GM19467 (cell line): ENCODE results near the gene NEU1.
"Not testable (repeated sequence)": the region's sequence is repeated elsewhere in the genome, so short reads cannot be mapped to it uniquely, and the experiment has no call there.

Source experiments
- ATAC-seq: cut with Tn5 transposase; IDR thresholded peaks from one replicate; pipeline ENCODE4 v1.9.1; 2021; ENCODE audit warnings: mild to moderate bottlenecking, moderate library complexity; ENCODE audit not compliant: unreplicated experiment

NEU1 gene

GRCh38 chr6:31847276-31847978 is 15.2 kb downstream of the NEU1 start:
- no peak for ATAC-seq

GRCh38 chr6:31844507-31844906 is 18.1 kb downstream of the NEU1 start:
- ATAC-seq = no peak

- ATAC-seq = no peak
These were observed 20.6 kb downstream of the NEU1 start for GRCh38 chr6:31842053-31842452.

DNA sequence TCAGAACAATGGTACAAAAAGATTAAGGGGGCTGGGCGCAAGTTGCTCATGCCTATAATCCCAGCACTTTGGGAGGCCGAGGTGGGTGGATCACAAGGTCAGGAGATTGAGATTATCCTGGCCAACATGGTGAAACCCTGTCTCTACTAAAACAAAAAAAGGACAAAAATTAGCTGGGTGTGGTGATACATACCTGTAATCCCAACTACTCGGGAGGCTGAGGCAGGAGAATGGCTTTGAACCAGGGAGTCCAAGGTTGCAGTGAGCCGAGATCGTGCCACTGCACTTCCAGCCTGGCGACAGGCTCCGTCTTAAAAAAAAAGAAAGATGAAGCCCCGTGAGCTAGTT is 22.9 kb downstream of the NEU1 start:
- not testable (repeated sequence) for ATAC-seq

GRCh38 chr6:31838968-31839367 is 23.7 kb downstream of the NEU1 start:
- no peak for ATAC-seq

DNA sequence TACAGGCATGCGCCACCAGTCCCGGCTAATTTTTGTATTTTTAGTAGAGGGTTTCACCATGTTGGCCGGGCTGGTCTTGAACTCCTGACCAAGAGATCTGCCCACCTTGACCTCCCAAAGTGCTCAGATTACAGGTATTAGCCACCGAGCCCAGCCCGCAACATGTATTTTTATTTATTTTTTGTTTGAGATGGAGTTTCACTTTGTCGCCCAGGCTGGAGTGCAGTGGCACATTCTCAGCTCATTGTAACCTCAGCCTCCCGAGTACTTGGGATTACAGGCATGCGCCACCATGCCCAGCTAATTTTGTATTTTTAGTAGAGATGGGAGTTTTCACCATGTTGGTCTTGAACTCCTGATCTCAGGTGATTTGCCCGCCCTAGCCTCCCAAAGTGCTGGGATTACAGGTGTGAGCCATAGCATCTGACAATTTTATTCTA is 24.5 kb downstream of the NEU1 start:
- ATAC-seq = not testable (repeated sequence)

DNA sequence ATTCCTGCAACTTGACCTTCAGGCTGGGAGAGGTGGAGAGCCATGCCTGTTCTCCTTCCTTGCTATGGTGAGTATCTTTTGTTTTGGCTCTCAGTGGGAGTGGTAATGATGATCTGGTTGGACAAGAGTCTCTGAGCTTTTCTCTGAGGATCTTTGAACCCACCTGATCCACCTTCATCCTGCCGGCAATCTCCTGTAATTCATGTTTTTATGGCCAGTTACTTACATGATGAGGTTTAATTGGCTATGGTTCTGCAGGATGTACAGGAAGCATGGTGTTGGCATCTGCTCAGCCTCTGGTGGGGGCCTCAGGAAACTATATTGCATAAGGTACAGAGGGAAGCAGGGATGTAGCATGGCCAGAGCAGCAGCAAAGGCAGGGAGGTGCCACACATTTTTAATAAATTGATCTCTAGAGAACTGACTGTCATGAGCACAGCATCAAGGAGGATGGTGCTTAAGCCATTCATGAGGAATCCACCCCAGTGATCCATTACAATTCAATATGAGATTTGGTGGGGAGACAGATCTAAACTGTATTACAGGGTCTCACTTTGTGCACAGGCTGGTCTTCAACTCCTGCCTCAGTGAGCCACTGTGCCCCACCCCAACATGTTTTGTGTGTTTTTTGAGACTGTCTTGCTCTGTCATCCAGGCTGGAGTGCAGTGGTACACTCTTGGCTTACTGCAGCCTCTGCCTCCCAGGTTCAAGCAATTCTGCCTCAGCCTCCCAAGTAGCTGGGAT is 25.1 kb downstream of the NEU1 start:
- no peak for ATAC-seq

DNA sequence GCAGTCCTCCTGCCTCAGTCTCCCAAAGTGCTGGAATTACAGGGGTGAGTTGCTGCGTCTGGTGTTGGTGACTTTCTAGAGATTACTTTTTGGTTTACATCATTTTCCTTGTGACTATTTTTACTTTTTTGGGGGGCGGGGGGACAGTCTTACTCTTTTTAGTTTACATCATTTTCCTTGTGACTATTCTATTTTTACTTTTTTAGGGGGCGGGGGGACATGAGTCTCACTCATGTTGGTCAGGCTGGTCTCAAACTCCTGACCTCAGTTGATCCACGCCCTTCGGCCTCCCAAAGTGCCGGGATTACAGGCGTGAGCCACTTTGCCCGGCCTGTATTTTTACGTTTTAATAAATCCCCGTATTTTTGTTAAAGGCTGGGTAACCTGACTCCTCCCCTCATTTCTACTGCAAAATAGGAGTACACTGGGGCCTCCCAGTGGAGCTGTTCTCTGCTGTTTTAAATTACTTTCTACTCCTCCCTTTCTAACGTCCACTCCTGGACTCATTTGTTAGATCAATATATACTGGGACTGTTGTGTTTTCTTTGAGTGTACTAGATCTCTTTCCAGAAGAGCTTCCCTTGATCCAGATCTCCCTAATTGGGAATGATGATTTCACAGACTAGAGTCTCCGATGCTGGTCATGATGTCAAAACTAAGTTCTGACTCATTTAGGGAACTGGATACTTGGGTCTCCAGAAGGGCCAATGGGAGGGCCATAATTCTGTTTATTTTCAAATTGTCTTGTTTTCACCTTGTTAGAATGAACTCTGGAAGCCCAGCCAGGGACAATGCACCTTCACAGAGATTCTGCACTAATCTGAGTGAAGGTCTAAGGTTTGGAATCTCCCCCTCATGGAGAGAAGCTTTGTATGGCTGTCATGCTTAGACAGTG is 25.9 kb downstream of the NEU1 start:
- ATAC-seq = no peak

GRCh38 chr6:31836047-31836473 is 26.6 kb downstream of the NEU1 start:
- no peak for ATAC-seq

DNA sequence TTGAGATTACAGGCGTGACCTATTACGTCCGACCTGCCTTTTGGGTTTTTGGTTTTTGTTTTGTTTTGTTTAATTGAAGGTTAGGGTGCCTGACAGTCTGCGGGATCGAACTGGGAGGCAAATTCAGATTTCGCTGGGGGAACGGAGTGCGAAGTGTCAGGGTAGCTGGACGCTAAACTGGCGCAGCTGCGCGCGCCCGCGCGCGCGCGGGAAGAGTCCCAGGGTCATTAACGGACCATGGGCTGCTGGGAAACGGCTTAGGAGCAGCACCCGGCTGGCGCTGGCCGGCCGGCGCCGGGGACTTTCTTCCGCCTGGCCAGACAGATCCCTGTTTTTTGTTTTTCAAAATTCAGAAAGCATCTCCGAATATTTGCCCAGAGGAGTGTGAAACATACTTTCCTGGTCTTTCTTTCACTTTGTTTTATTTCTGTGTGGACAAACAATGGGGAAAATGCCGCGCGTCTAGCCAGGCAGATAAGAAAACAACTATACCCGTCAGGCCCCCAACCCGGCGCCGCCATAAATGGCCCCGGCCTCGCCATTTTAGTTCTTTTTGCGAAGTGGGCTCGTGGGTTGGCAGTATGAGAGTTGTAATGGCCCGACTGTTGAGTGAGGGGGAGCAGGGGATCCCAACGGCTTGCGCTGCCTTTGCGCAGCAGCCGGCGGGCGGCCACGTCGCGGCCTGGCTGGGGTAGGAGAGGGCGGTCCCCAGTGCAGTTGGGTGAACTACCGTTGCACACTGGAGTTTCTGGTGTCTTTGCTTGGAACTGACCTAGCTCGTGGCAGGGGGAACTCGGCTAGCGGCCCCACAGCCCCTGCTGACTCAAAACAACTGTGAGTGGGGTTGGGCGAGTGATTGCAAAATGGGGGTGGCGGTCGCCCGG is 28.0 kb downstream of the NEU1 start:
- peak; percentile 41 for ATAC-seq

- ATAC-seq = no peak
These were observed 31.0 kb downstream of the NEU1 start for GRCh38 chr6:31831350-31832215.

GRCh38 chr6:31830886-31831335 is 31.7 kb downstream of the NEU1 start:
- no peak for ATAC-seq

- ATAC-seq = no peak
These were observed 32.9 kb downstream of the NEU1 start for GRCh38 chr6:31829633-31830283.

GRCh38 chr6:31827286-31828079 is 35.1 kb downstream of the NEU1 start, which contains the start of gene HSPA1B:
HSPA1B (plus strand) TSS chr6:31827738; CDS start chr6:31827951, 213 bp downstream.
- ATAC-seq = peak; percentile 51

- ATAC-seq = peak; percentile 16
These were observed 35.8 kb downstream of the NEU1 start for GRCh38 chr6:31826793-31827285.

DNA sequence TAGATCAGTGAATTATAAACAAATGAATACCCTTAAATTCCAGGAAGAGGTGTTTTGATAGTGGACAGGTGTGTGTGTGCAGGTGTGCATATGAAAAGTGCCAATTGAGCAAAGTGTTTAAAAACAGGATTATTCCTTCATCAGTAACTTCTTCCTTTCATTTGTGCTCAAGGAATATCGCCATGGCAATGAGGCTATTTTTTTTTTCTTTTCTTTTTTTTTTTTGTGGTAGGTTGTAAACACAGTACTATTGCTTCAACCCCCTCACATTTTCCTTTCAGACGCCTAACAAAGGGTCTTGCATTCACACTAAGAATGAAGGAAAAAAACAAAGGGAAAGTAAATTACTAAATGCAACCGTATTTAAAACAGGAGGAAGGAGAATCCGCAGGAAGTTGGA is 37.1 kb downstream of the NEU1 start:
- ATAC-seq = no peak

GRCh38 chr6:31823592-31824196 is 38.9 kb downstream of the NEU1 start:
- not testable (repeated sequence) for ATAC-seq
